CD14-positive monocyte (primary cell): ENCODE measurements around the gene CACNA1E. TPM values are rescaled to one million over a fixed set of nuclear protein-coding genes. Genes with fewer than 3 reads are reported as not detected.

Experiments used
- DNase-seq, 3 donors: peaks; one replicate each; pipeline ENCODE4 v3.0.0-alpha.2; 2011 to 2022
- H2AFZ ChIP-seq: 2 replicates; pipeline ENCODE4 v1.6.0; 2012; ENCODE audit warnings: mild to moderate bottlenecking, low read depth, low read length, inconsistent platforms; ENCODE audit not compliant: insufficient read depth, poor library complexity, severe bottlenecking
- H3K27ac ChIP-seq, 2 donors: 1 replicate in 1 of 2; 2 replicates in 1 of 2; pipeline ENCODE4 v1.5.1; 2012 to 2013; ENCODE audit warnings: low read length in 2 of 2, control low read depth in 1 of 2, inconsistent platforms in 1 of 2, low read depth in 1 of 2, mild to moderate bottlenecking in 1 of 2
- H3K27me3 ChIP-seq, 2 donors: one replicate each; pipeline versions ENCODE4 v1.6.0 to v1.6.1; 2011 to 2013; ENCODE audit warnings: low read length in 2 of 2; ENCODE audit not compliant: control insufficient read depth in 2 of 2, insufficient read depth in 2 of 2
- H3K36me3 ChIP-seq, 2 donors: replicated peaks in 1 of 2; 1 replicate in 1 of 2; 2 replicates in 1 of 2; pipeline versions ENCODE4 v1.5.1 to v1.6.1; 2012 to 2013; ENCODE audit warnings: low read length in 2 of 2, control low read depth in 1 of 2, inconsistent platforms in 1 of 2, mild to moderate bottlenecking in 1 of 2; ENCODE audit not compliant: insufficient read depth in 2 of 2, control insufficient read depth in 1 of 2
- H3K4me1 ChIP-seq, 2 donors: 1 replicate in 1 of 2; 2 replicates in 1 of 2; pipeline versions ENCODE4 v1.5.1 to v1.6.1; 2012 to 2013; ENCODE audit warnings: low read length in 2 of 2, control low read depth in 1 of 2, inconsistent platforms in 1 of 2, mild to moderate bottlenecking in 1 of 2, moderate library complexity in 1 of 2; ENCODE audit not compliant: insufficient read depth in 2 of 2, control insufficient read depth in 1 of 2
- H3K4me2 ChIP-seq: replicated peaks from 2 replicates; pipeline ENCODE3; 2012; ENCODE audit warnings: low read length, moderate library complexity, mild to moderate bottlenecking; ENCODE audit not compliant: poor library complexity, severe bottlenecking; ENCODE audit errors: extremely low read depth
- H3K4me3 ChIP-seq, 3 experiments: fragments of 200-600 bp in 1 of 3; sonication (generic) in 1 of 3; replicated peaks in 1 of 3; 1 replicate in 2 of 3; 2 replicates in 1 of 3; pipeline ENCODE4 v1.5.1; 2011 to 2013; ENCODE audit warnings: low read length in 3 of 3, mild to moderate bottlenecking in 3 of 3, control low read depth in 2 of 3, low read depth in 2 of 3, inconsistent platforms in 1 of 3, moderate library complexity in 1 of 3
- H3K79me2 ChIP-seq: 2 replicates; pipeline ENCODE4 v1.6.0; 2012; ENCODE audit warnings: mild to moderate bottlenecking, control low read depth, inconsistent platforms, low read length, moderate library complexity; ENCODE audit not compliant: insufficient read depth
- H3K9ac ChIP-seq: 2 replicates; pipeline ENCODE4 v1.6.0; 2017; ENCODE audit warnings: low read length, mild to moderate bottlenecking; ENCODE audit not compliant: insufficient read depth, poor library complexity, severe bottlenecking
- H3K9me3 ChIP-seq, 2 donors: replicated peaks in 1 of 2; 1 replicate in 1 of 2; 2 replicates in 1 of 2; pipeline versions ENCODE4 v1.5.1 to v1.6.1; 2012 to 2013; ENCODE audit warnings: low read length in 2 of 2, control low read depth in 1 of 2; ENCODE audit not compliant: control insufficient read depth in 1 of 2, insufficient read depth in 1 of 2
- H4K20me1 ChIP-seq: 2 replicates; pipeline ENCODE4 v1.6.0; 2012; ENCODE audit warnings: mild to moderate bottlenecking, low read length, control low read depth, moderate library complexity; ENCODE audit not compliant: insufficient read depth
- H3K27ac Mint-ChIP-seq, 7 donors: one replicate each; pipeline ENCODE4 v1.8.0; 2020; ENCODE audit warnings: mild to moderate bottlenecking in 7 of 7, mixed read lengths in 7 of 7, moderate library complexity in 6 of 7, inconsistent platforms in 2 of 7
- H3K27me3 Mint-ChIP-seq, 3 donors: one replicate each; pipeline ENCODE4 v1.8.0; 2021 to 2022; ENCODE audit warnings: low read depth in 3 of 3, mild to moderate bottlenecking in 3 of 3, mixed read lengths in 3 of 3, moderate library complexity in 3 of 3, inconsistent platforms in 1 of 3
- H3K36me3 Mint-ChIP-seq, 2 donors: one replicate each; pipeline ENCODE4 v1.8.0; 2020; ENCODE audit warnings: mixed read lengths in 2 of 2, inconsistent platforms in 1 of 2, mild to moderate bottlenecking in 1 of 2
- H3K4me1 Mint-ChIP-seq: one replicate; pipeline ENCODE4 v1.8.0; 2020; ENCODE audit warnings: mild to moderate bottlenecking, mixed read lengths
- H3K4me3 Mint-ChIP-seq, 2 donors: one replicate each; pipeline ENCODE4 v1.8.0; 2020; ENCODE audit warnings: mild to moderate bottlenecking in 2 of 2, mixed read lengths in 2 of 2, moderate library complexity in 1 of 2
- H3K9me3 Mint-ChIP-seq, 7 donors: one replicate each; pipeline ENCODE4 v1.8.0; 2020 to 2022; ENCODE audit warnings: mixed read lengths in 7 of 7, mild to moderate bottlenecking in 6 of 7, moderate library complexity in 6 of 7, inconsistent platforms in 2 of 7
- WGBS: methylation state at CpG from one replicate; pipeline ENCODE4 v1.1.5; 2013; ENCODE audit warnings: missing lambda C conversion rate; ENCODE audit not compliant: insufficient coverage; 5-methylcytosine and 5-hydroxymethylcytosine counted together
- intact Hi-C, 2 donors: fragments of 100-400 bp; cut with micrococcal nuclease; formaldehyde crosslinking; loops; one replicate each; pipeline versions ENCODE4 v1.15.0 to v1.15.1; 2023
- polyA plus RNA-seq, 3 donors: library from polyadenylated mRNA; depleted of rRNA in 1 of 3; unstranded in 2 of 3; stranded (reverse) in 1 of 3; fragments of 300-500 nt in 2 of 3; fragments of >200 nt in 1 of 3; fragmentation: Illumina TruSeq in 2 of 3; gene quantifications; 1 replicate in 2 of 3; 2 replicates in 1 of 3; pipeline ENCODE4 v1.2.3, GENCODE V29; 2012 to 2021
- TF ChIP-seq, protein P1 (sequence below): fragments of 200-600 bp; IDR thresholded peaks from one replicate; pipeline ENCODE4 v1.8.0; 2022; ENCODE audit warnings: antibody characterized with exemption, mild to moderate bottlenecking

CACNA1E gene
- polyA plus RNA-seq, 3 donors: 0.04 TPM; not detected in 2

DNA sequence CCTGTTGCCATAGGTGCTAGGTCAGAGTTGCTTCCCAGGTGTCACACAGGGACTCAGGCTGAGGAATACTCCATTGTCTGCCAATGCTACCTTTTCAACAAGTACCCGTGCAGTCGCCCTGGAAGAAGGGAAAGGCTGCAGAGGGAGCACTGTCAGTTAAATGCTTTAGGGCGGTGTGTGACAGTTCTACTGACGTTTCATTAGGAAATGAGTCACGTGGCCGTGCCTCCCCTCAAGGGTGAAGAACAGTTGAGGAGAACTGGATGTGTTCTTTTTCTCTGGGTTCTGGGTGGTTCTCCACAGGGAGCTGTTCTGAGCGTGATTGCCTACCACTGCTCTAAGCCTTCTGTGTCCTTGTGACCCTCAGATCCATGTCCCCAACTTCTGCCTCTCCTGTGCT is 197.6 kb downstream of the CACNA1E start:
- TF ChIP-seq, protein P1, sequence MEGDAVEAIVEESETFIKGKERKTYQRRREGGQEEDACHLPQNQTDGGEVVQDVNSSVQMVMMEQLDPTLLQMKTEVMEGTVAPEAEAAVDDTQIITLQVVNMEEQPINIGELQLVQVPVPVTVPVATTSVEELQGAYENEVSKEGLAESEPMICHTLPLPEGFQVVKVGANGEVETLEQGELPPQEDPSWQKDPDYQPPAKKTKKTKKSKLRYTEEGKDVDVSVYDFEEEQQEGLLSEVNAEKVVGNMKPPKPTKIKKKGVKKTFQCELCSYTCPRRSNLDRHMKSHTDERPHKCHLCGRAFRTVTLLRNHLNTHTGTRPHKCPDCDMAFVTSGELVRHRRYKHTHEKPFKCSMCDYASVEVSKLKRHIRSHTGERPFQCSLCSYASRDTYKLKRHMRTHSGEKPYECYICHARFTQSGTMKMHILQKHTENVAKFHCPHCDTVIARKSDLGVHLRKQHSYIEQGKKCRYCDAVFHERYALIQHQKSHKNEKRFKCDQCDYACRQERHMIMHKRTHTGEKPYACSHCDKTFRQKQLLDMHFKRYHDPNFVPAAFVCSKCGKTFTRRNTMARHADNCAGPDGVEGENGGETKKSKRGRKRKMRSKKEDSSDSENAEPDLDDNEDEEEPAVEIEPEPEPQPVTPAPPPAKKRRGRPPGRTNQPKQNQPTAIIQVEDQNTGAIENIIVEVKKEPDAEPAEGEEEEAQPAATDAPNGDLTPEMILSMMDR: no peak
- no peak overlapping the region for H3K9ac ChIP-seq
- no peaks in the 10 kb centered on the region for H4K20me1 ChIP-seq
- no peak overlapping the region for H3K4me2 ChIP-seq
- no peak overlapping the region for H3K4me3 ChIP-seq
- H3K4me1 Mint-ChIP-seq: no peaks in the 10 kb centered on the region
- no peaks in the 10 kb centered on the region for H3K36me3 ChIP-seq
- peaks cover 2 to 9% (median 7%) of the 10 kb centered on the region in 3 donors for H3K27me3 Mint-ChIP-seq
- H3K4me3 Mint-ChIP-seq: no peak overlapping the region
- intact Hi-C loops: no loop called here
- H3K9me3 ChIP-seq: no peaks in the 10 kb centered on the region
- DNase-seq: no peak
- no peaks in the 10 kb centered on the region for H3K4me1 ChIP-seq
- no peak overlapping the region for H3K27ac Mint-ChIP-seq
- H3K36me3 Mint-ChIP-seq: no peaks in the 10 kb centered on the region
- WGBS: 66% methylated on average over 4 of the region's 7 CpGs
- H3K79me2 ChIP-seq: no peaks in the 10 kb centered on the region
- no peak overlapping the region for H2AFZ ChIP-seq
- no peaks in the 10 kb centered on the region for H3K27me3 ChIP-seq
- H3K9me3 Mint-ChIP-seq: peaks cover 0 to 2% (median 0%) of the 10 kb centered on the region in 7 donors
- no peak overlapping the region for H3K27ac ChIP-seq

DNA sequence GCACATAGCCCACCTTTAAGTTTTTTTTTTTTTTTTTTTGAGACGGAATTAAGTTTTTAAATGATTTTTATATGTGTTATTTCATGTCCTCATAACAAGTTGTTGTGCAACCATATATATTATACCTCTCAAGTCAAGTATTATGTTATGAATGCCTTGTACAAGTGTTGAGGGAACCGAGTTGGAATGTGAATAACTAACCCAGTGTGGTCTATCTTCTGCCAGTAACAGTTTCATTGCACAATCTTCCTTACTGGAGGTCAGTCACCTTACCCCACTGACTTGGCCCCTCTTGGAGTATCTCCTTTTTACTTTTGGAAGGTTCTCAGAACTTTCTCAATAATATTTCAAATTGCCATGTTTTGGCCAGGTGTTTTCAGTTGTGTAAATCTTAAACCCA is 201.9 kb downstream of the CACNA1E start:
- no peaks in the 10 kb centered on the region for H3K79me2 ChIP-seq
- H3K36me3 Mint-ChIP-seq: no peaks in the 10 kb centered on the region
- no peak overlapping the region for H3K4me2 ChIP-seq
- H4K20me1 ChIP-seq: no peaks in the 10 kb centered on the region
- H3K27ac Mint-ChIP-seq: no peak overlapping the region
- TF ChIP-seq, protein P1: no peak
- H3K4me3 Mint-ChIP-seq: no peak overlapping the region
- no peak overlapping the region for H3K9ac ChIP-seq
- H3K27me3 ChIP-seq: no peaks in the 10 kb centered on the region
- WGBS: no CpG with 5 or more reads among the region's 2 CpGs
- H2AFZ ChIP-seq: no peak overlapping the region
- no peak for DNase-seq
- H3K36me3 ChIP-seq: no peaks in the 10 kb centered on the region
- no peaks in the 10 kb centered on the region for H3K9me3 ChIP-seq
- H3K4me1 ChIP-seq: no peaks in the 10 kb centered on the region
- no peak overlapping the region for H3K27ac ChIP-seq
- peaks cover 0 to 2% (median 0%) of the 10 kb centered on the region in 7 donors for H3K9me3 Mint-ChIP-seq
- H3K4me1 Mint-ChIP-seq: no peaks in the 10 kb centered on the region
- H3K27me3 Mint-ChIP-seq: peaks cover 0 to 6% (median 4%) of the 10 kb centered on the region in 3 donors
- no peak overlapping the region for H3K4me3 ChIP-seq
- intact Hi-C loops: no loop called here
